Endothelial cell of umbilical vein (primary cell): ENCODE data around the gene DYRK1A. TPM values are rescaled to one million over a fixed set of nuclear protein-coding genes. Genes with fewer than 3 reads are reported as not detected.

Experiments
- BruUV-seq: library from RNA; stranded (reverse); fragments of 400-500 nt; replicated peaks from 2 replicates; lab custom pipeline; 2021; lab: Mats Ljungman, UMichigan
- CTCF ChIA-PET: fragments of 300-600, 350-600 bp; sonication (Branson Sonifier 250); formaldehyde crosslinking; loops from one replicate; lab custom pipeline; 2021; ENCODE audit warnings: antibody characterized with exemption, inconsistent platforms; lab: Charles Lee
- POLR2A ChIA-PET: fragments of 300-600, 350-600 bp; sonication (Branson Sonifier 250); formaldehyde crosslinking; loops from one replicate; lab custom pipeline; 2021; ENCODE audit warnings: antibody characterized with exemption, inconsistent platforms; lab: Charles Lee
- DNase-seq: peaks from one replicate; pipeline ENCODE4 v3.0.0-alpha.2; 2011; ENCODE audit warnings: low read depth, low spot score
- FAIRE-seq: peaks from 2 replicates; lab custom pipeline; 2011; peaks lifted over from hg19 to GRCh38; lab: Jason Lieb, UNC
- H2AFZ ChIP-seq: 2 replicates; pipeline ENCODE4 v1.6.0; 2012; ENCODE audit warnings: low read depth, low read length, control low read depth, inconsistent platforms
- H3K27ac ChIP-seq: 2 replicates; pipeline ENCODE4 v1.5.1; 2011; ENCODE audit warnings: low read depth, mild to moderate bottlenecking, control low read depth, low read length, moderate library complexity; ENCODE audit not compliant: insufficient read depth
- H3K27me3 ChIP-seq, 2 experiments: 2 replicates each; pipeline versions ENCODE4 v1.6.0 to v1.6.1; 2011; ENCODE audit warnings: low read length in 2 of 2, mixed read lengths in 1 of 2; ENCODE audit not compliant: control insufficient read depth in 2 of 2, insufficient read depth in 2 of 2
- H3K36me3 ChIP-seq, 2 experiments: 2 replicates in 1 of 2; 3 replicates in 1 of 2; pipeline ENCODE4 v1.5.1; 2011; ENCODE audit warnings: low read length in 2 of 2, mild to moderate bottlenecking in 1 of 2, moderate library complexity in 1 of 2; ENCODE audit not compliant: control insufficient read depth in 2 of 2, insufficient read depth in 2 of 2; ENCODE audit errors: extremely low read depth in 1 of 2
- H3K4me1 ChIP-seq: 3 replicates; pipeline ENCODE4 v1.5.1; 2011; ENCODE audit warnings: mild to moderate bottlenecking, low read length; ENCODE audit not compliant: control insufficient read depth, insufficient read depth; ENCODE audit errors: extremely low read depth
- H3K4me2 ChIP-seq: 2 replicates; pipeline ENCODE4 v1.6.1; 2011; ENCODE audit warnings: low read length, control low read depth, mixed read lengths; ENCODE audit not compliant: insufficient read depth
- H3K4me3 ChIP-seq, 3 experiments: fragments of 200-600 bp in 1 of 3; sonication (generic), shearing (Covaris generic) in 1 of 3; replicated peaks in 1 of 3; 2 replicates each; pipeline ENCODE4 v1.5.1; 2011 to 2016; ENCODE audit warnings: control low read depth in 3 of 3, low read length in 3 of 3, mild to moderate bottlenecking in 2 of 3, inconsistent platforms in 1 of 3, low read depth in 1 of 3, moderate library complexity in 1 of 3; ENCODE audit not compliant: insufficient read depth in 1 of 3
- H3K79me2 ChIP-seq: 2 replicates; pipeline ENCODE4 v1.6.0; 2012; ENCODE audit warnings: low read length, inconsistent platforms; ENCODE audit not compliant: control insufficient read depth, insufficient read depth
- H3K9ac ChIP-seq: replicated peaks from 2 replicates; pipeline ENCODE3; 2011; ENCODE audit warnings: low read length, control low read depth; ENCODE audit not compliant: insufficient read depth; ENCODE audit errors: extremely low read depth
- H3K9me1 ChIP-seq: replicated peaks from 3 replicates; pipeline ENCODE4 v1.6.0; 2011; ENCODE audit warnings: mild to moderate bottlenecking, low read length; ENCODE audit not compliant: control insufficient read depth, insufficient read depth; ENCODE audit errors: extremely low read depth
- H3K9me3 ChIP-seq: replicated peaks from 2 replicates; pipeline ENCODE4 v1.5.1; 2012; ENCODE audit warnings: low read length, inconsistent platforms; ENCODE audit not compliant: control insufficient read depth, insufficient read depth
- H4K20me1 ChIP-seq: replicated peaks from 2 replicates; pipeline ENCODE3; 2011; ENCODE audit warnings: mild to moderate bottlenecking, low read length; ENCODE audit not compliant: control insufficient read depth, insufficient read depth; ENCODE audit errors: extremely low read depth
- EZH2 ChIP-seq: IDR thresholded peaks from 2 replicates; pipeline ENCODE4 v1.6.1; 2012; ENCODE audit warnings: borderline replicate concordance, low read depth, mild to moderate bottlenecking, moderate library complexity, low read length, inconsistent platforms; ENCODE audit not compliant: severe bottlenecking
- FOS ChIP-seq: IDR thresholded peaks from 2 replicates; pipeline ENCODE4 v1.6.1; 2011; ENCODE audit warnings: mild to moderate bottlenecking, low read length, moderate library complexity, borderline replicate concordance; ENCODE audit not compliant: insufficient read depth
- GATA2 ChIP-seq: IDR thresholded peaks from 2 replicates; pipeline ENCODE4 v1.7.0; 2011; ENCODE audit warnings: low read depth, mild to moderate bottlenecking, moderate library complexity, mixed read lengths, low read length; ENCODE audit not compliant: insufficient read length, insufficient read depth
- JUN ChIP-seq: IDR thresholded peaks from 2 replicates; pipeline ENCODE4 v1.6.1; 2011; ENCODE audit warnings: borderline replicate concordance, low read depth; ENCODE audit not compliant: insufficient read length, insufficient read depth
- MYC ChIP-seq: IDR thresholded peaks from one replicate; pipeline ENCODE4 v1.6.1; 2011; ENCODE audit warnings: mild to moderate bottlenecking, low read depth, low read length
- POLR2A ChIP-seq: IDR thresholded peaks from 2 replicates; pipeline ENCODE4 v1.6.1; 2012; ENCODE audit warnings: low read depth, mild to moderate bottlenecking, control low read depth, low read length
- POLR2AphosphoS5 ChIP-seq: IDR thresholded peaks from 2 replicates; pipeline ENCODE4 v1.6.1; 2012; ENCODE audit warnings: low read depth, mild to moderate bottlenecking, control low read depth, low read length, moderate library complexity; ENCODE audit not compliant: insufficient read depth
- dilution Hi-C: fragments of 300-500 bp; cut with MboI; formaldehyde crosslinking; loops from one replicate; pipeline ENCODE4 v1.15.0; 2019; ENCODE audit warnings: low sequenced_read_pairs; ENCODE audit not compliant: extremely low pct_ligation_motif_present
- intact Hi-C: fragments of 100-400 bp; cut with micrococcal nuclease; formaldehyde crosslinking; loops from one replicate; pipeline ENCODE4 v1.10.0; 2022
- polyA plus RNA-seq, 4 experiments: library from polyadenylated mRNA; depleted of rRNA in 3 of 4; stranded (reverse) in 3 of 4; unstranded in 1 of 4; fragments of >200 nt; gene quantifications; 2 replicates each; pipeline versions ENCODE4 v1.2.1 to v1.2.3, GENCODE V29; 2011 to 2012; ENCODE audit warnings: missing spikeins in 1 of 4
- total RNA-seq: library from RNA; stranded (reverse); gene quantifications from 2 replicates; pipeline ENCODE4 v1.2.3, GENCODE V29; 2021
- TF ChIP-seq, protein P1 (sequence below), 2 donors: IDR thresholded peaks; 1 replicate in 1 of 2; 2 replicates in 1 of 2; pipeline ENCODE4 v1.5.1; 2011; ENCODE audit warnings: low read length in 2 of 2, mild to moderate bottlenecking in 2 of 2, moderate library complexity in 2 of 2, control low read depth in 1 of 2, inconsistent platforms in 1 of 2, low read depth in 1 of 2; ENCODE audit not compliant: insufficient read depth in 1 of 2; ENCODE audit errors: extremely low read depth in 1 of 2
- TF ChIP-seq, protein P2 (sequence below): IDR thresholded peaks from 2 replicates; pipeline ENCODE4 v1.6.1; 2011; ENCODE audit not compliant: insufficient read depth, insufficient read length

DYRK1A gene
- total and polyA plus RNA-seq, 2 donors (not counting 3 experiments of a cell fraction or from before 2014, with no cell fraction given), result 51.8 to 53.7 TPM

DNA sequence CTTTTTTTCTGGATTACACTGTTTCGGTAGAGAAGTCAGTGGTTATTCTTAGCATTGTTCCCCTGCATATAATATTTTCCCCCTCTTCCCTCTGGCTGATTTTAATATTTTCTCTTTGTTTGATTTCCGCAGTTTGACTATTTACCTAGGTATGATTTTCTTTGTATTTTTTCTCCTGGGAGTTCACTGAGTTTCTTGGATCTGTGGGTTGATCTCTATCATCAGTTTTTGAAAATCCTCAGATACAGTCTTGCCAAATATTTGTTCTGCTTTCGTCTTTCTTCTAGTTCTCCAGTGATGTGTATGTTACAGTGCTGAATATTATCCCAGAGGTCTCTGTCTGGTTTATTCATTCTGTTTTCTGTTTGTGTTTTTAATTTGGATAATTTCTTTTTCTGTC, 136.4 kb downstream of the DYRK1A start:
- Histone ChIP-seq H3K4me1 (peaks cover 15% of the 10 kb centered on the region), H3K27ac (no peak overlapping the region), H3K27me3 (no peaks in the 10 kb centered on the region), H4K20me1 (no peaks in the 10 kb centered on the region), H3K9me3 (no peaks in the 10 kb centered on the region), H3K79me2 (peaks cover 25% of the 10 kb centered on the region), H3K4me3 (no peak overlapping the region), H3K36me3 (peaks cover 16 to 19% of the 10 kb centered on the region in 2 experiments), H2AFZ (no peak overlapping the region), H3K9ac (no peak overlapping the region), H3K4me2 (peak overlapping the region; percentile 1), H3K9me1 (no peaks in the 10 kb centered on the region)
- dilution Hi-C loops, result no loop called here
- FAIRE-seq, result no peak
- TF ChIP-seq, protein P1, sequence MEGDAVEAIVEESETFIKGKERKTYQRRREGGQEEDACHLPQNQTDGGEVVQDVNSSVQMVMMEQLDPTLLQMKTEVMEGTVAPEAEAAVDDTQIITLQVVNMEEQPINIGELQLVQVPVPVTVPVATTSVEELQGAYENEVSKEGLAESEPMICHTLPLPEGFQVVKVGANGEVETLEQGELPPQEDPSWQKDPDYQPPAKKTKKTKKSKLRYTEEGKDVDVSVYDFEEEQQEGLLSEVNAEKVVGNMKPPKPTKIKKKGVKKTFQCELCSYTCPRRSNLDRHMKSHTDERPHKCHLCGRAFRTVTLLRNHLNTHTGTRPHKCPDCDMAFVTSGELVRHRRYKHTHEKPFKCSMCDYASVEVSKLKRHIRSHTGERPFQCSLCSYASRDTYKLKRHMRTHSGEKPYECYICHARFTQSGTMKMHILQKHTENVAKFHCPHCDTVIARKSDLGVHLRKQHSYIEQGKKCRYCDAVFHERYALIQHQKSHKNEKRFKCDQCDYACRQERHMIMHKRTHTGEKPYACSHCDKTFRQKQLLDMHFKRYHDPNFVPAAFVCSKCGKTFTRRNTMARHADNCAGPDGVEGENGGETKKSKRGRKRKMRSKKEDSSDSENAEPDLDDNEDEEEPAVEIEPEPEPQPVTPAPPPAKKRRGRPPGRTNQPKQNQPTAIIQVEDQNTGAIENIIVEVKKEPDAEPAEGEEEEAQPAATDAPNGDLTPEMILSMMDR (IDR thresholded peaks at IDR 0.05; ENCODE audit: extremely low read depth in 1 of 2, insufficient read depth in 1 of 2, low read depth in 1 of 2, low read length in 2 of 2), result no peak
- TF ChIP-seq MYC, result no peak
- TF ChIP-seq POLR2AphosphoS5, result no peak
- TF ChIP-seq POLR2A, result no peak
- no peak for TF ChIP-seq GATA2
- TF ChIP-seq EZH2, result no peak
- TF ChIP-seq, protein P2, sequence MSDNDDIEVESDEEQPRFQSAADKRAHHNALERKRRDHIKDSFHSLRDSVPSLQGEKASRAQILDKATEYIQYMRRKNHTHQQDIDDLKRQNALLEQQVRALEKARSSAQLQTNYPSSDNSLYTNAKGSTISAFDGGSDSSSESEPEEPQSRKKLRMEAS, result no peak
- TF ChIP-seq FOS, result no peak
- no peak for TF ChIP-seq JUN
- BruUV-seq, result no TSS peak
- no peak for DNase-seq
- CTCF ChIA-PET, result interaction anchor here (0.8 to 1.3 kb wide), 2 partner anchors 39 to 61 kb away, joined by 3 to 4 read pairs; no protein-coding TSS in a partner anchor
- intact Hi-C loops, result no loop called here
- POLR2A ChIA-PET, result no interaction called here
